NCI-H128 (cell line): ENCODE measurements around the gene GPX3.

ENCODE experiments used
- DNase-seq: peaks from one replicate; lab custom pipeline; 2025; ENCODE audit not compliant: unreplicated experiment; lab: John Stamatoyannopoulos, UW

The GPX3 gene

DNA sequence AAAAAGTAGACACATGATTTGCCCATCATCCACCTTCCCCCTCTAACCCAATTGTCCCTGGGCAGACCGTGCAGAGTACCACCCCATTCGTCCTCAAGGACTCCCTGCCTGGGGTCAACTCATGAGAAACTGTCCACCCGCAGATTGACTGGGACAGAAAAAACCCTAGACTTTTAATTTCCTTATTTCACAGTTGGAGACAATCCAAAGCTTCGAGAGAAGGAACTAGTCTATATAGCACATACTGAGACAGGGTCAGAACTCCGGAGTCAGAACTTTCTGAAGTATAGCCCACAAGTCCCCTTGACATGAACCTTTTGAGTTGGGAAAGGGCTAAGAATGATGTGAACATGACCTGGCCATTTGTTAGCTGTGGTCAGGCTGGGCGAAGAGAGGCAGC lies 7.5 kb upstream of the GPX3 start:
- DNase-seq: no peak

DNA sequence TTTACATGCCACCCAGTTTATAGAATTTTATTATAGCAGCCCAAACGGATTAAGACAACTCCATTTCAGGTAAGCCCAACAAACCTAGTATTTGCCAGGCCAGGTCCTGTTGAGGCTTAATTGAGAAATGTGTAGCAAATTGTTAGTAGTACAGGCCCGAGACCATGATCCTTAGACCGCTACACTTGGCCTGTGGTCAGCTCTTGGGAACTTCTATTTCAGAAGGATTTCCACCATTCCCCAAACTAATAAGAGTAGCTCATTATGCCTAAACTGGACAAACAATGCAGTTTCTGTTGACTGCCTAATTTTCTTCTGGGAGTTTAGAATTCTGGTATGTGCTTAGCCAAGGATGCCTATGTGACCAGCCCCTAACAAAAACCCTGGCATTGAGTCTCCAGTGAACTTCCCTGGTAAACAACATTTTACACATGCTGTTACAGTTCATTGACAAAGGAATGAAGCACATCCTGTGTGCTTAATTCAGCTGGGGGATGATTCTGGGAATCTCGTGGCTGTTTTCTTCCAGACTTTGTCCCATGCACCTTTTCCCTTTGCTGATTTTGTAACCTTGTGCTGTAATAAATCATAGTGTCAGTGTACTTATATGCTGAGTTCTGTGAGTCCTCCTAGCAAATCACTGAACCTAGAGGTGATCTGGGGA lies 5.6 kb upstream of the GPX3 start:
- no peak for DNase-seq

DNA sequence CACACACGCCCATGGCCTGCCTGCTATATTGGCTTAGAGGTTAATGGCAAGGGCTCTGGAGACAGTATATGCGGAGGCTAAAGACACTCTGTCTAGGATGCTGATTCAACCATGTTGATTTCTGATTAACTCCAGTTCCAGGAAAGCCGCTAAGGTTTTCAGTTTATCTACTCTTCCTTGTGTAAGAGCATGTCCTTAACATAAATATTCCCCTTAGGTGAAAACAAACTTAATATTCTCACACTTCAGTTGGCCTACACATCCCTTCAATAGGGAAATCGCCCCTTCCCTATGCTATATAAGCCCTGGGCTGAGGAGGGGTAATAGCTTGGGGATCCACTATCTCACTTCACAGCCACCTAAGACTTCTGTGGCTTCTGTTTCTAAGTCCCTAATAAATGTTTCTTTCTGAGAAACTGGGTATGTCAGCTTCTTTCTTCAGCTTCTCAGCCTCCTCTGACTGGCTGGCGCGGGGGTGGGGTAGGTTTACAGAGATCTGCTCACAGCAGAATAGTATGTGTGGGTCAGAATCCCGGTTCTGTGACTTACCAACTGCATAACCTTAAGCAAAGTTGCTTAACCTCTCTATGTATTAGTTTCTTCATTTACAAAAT lies 4.3 kb upstream of the GPX3 start:
- DNase-seq: no peak

DNA sequence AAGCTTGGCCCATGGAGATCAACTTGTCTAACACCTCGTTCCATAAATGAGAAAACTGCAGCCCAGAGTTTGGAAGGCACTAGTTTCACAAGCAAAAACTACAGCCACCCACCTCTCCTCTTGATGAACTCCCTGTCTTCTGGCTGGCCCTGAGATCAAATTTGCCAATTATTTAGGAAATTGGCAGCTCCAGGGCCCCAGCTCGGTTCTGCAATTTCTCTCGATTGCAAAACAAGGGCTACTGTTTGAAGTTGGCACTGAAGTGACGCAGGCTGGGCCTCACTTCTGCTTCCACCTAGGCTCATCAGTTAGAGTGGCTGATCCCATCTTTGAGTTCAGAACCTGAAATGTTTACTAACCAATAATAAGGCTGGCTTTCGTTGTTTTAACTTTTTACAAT lies 3.7 kb upstream of the GPX3 start:
- DNase-seq: no peak

DNA sequence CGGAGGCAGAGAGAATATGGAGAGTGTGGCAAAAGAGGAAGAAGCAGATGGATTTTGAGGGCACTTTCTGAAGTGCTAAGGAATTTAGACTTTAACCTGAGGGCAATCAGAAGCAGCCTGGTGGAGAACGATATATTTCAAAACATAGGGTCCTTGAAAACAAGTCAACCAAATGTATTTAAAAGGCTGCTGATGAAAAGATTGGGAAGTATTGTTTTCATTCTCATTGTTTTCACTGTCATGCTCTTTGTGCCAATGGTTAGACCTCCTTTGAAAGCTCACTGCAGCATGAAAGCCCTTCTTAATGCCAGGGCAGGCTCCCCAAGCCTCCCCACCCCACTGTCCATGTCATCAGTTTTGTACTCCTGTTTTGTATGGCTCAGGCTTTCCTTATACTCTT lies 2.5 kb upstream of the GPX3 start:
- no peak for DNase-seq

DNA sequence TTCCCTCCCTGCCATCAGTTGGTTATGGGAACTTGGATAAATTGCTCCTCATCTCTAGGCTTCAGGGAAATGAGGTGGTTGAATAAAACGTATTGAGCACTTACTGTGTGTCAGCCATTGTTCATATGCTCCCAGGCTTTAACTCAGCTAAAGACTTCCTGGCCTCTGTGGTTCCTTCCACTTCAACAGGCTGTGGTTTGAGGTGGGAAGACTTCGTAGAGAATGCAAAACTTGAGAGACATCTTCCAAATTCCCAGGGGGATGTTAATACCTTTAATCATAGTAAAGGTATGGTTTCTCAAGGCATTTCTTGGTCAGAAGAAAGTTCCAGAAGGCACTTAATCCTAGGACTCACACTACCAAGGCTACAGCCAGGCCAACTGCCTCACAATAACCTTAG lies 1.5 kb upstream of the GPX3 start:
- no peak for DNase-seq

DNA sequence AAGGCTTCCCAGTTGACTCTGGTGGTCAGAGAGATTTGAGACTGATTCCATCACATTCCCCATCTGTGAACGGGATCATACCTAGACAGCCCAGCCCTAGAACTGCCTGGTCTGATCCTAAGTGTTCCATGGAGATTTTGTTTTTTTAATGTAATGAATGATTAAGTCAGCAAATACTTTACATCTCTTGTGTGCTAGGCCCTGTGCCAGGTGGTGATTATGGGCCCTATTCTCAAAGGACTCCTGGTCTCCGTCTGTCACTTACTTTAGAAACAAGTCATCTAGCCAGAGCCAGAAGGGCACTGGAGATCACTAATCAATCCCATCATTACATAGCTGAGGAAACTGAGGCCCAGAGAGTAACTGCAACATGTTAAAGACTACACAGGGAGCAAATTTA lies 1.1 kb upstream of the GPX3 start:
- no peak for DNase-seq

DNA sequence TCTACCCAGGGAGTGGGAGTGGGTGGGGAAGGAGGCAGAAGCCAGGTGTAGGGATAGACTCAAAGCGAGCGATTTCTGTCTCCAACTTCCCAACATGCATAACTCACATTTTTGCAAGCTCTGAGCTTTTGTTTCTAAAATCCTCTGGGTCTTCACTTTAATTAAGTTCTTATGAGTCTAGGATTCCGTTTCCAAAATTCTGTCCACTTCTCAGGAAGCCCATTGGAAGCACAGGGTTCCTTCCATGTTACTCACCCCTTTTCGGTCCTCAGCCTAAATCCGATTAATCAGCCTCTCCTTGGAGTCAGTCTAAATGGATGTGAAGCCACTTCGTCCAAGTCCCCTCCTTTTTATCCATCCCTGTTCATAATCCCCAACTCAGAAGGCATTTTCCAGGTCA lies 1.4 kb downstream of the GPX3 start:
- no peak for DNase-seq

DNA sequence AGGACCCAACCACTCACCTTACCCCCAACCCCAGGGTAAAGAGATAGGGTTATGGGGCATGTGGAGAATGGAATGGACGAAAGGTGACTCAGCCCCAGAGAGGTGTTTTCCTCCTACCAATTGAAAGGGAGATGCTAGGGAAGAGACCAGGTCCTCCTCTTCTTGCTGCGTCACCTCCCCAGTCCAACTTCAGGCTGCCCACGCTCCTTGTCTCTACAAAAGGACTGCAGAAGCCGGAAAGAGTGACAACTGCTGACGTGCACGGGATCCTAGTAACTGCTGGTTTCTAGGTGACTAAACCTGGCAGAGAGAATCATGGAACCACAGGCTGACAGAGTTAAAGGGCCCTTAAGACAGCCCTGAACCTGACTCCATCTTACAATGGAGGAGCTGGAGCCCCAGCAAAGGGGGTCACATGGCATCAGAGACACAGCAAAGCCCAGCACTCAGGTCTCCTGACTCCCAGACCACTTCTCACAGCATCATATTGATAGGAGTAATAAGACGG lies 2.2 kb downstream of the GPX3 start:
- DNase-seq: no peak

DNA sequence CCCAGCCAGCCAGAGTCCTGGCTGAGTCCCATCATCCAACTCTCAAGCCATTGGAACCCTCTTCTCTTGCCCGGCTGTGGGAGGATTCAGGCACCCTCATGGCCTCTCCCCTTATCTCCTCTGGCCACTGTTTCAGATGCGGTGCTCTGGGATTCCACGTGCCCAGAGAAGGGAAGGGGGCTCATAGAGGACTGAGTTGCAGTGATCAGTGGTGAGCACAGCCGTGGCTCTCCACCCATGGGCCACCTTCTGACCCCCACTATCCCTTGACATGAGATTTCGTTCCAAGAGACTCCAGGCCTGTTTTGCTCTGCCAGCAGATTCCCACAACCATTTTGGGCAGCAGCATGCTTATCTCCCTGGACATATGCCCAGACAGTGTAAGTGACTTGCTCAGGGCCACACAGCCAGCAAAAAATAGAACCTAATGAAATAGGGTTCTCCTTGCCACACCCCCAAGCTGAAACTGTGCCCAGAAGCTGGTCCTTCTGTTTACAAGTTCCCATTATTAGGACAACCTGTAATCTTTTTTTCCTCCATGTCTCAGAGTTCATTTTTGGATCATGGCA lies 2.7 kb downstream of the GPX3 start:
- DNase-seq: no peak

DNA sequence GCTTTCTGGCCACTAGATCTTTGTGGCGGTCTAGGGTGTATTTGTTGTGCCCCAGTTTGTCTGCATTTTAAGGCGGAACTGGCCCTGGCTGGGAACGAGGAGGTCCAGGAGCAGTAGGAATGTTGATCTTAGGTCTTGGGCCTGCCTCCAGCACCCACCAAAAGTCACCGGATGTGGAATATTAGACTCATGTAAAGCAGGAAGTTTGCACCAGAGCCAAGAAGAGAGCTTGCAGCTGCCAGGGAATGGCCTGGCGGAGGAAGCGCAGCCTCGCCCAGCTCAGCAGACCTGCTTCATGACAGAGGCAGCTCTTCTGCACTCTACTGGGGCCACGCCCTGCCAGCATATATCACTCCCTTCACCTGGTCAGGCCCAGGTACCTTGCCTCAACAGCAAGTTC lies 3.3 kb downstream of the GPX3 start:
- DNase-seq: no peak

DNA sequence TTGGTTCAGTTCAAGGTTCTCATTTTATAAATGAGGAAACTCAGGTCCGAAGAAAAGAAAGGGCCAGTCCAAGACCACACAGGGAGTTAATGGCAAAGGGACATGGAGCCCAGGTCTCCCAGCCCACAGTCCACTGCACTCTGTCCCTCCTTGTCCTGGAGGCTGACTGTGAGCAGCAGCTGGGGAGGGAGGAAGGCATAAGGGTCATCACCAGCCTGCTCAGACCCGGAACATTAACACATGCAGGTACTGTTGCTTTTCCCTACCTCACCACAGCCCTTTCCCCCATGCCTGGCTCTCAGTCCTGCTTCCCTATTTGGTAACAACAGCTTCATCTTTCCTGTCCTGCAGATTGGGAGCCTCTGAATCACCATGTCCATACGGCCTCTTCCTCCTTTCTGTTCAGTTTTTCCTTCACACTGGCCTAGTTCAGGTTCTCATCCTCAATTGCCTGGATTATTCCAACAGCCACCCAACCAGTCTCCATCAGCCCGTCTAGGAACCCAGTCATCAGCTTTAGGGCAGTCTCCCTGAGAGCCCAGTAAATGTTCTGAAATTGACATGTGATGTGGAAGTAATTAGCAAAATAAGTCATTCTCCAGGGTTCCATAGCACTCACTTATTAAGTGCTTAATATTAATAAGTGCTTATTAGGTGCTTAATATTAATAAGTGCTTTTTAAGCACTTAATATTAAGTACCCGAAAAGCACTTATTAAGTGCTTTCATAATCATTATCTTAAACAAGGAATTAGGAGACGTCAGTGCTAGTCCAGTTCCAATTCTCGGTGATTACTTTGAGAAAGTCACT lies 4.3 kb downstream of the GPX3 start:
- DNase-seq: no peak

DNA sequence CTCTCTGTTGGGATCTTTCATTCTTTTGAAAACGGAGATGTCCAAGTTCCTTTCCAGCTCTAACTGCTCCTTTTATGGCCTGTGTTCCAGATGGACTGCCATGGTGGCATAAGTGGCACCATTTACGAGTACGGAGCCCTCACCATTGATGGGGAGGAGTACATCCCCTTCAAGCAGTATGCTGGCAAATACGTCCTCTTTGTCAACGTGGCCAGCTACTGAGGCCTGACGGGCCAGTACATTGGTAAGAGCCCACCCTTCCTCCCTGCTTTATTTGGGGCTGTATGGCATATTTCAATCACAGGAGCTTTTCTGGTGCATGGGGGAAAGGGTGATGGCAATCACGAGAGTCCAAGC lies 4.8 kb downstream of the GPX3 start:
- no peak for DNase-seq

DNA sequence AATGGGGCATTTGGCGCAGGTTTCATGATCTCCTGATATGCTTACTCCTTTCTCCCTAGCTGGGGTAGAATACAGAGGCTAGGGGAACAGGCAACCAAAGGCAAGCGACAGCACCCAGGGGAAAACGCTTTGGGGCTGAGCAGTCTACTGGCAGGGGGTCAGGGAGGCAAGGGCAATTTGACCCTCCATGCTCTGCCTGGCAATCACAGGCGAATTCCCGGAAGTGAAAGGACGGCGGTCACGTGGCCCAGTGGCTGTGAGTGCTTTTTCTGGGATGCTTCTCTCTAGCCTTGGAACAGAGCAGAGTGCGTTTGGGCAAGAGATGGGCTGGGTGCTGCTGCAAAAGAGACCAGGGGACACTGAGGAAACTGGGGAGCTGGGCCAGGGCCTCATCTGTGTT lies 5.7 kb downstream of the GPX3 start:
- DNase-seq: no peak

DNA sequence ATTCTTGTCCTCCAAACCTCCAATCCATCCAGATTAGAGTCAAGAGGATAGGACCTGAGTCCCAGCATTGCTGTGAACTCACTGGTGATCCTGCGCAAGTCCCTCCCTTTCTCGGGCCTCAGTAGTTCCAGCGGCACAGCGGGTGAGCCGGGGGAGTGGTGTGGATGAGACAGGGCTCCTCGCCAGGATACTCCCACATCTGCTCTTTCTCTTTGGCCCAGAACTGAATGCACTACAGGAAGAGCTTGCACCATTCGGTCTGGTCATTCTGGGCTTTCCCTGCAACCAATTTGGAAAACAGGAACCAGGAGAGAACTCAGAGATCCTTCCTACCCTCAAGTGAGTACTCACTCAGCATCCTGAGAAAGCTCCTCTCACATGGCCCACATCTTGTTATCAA lies 6.3 kb downstream of the GPX3 start:
- no peak for DNase-seq

DNA sequence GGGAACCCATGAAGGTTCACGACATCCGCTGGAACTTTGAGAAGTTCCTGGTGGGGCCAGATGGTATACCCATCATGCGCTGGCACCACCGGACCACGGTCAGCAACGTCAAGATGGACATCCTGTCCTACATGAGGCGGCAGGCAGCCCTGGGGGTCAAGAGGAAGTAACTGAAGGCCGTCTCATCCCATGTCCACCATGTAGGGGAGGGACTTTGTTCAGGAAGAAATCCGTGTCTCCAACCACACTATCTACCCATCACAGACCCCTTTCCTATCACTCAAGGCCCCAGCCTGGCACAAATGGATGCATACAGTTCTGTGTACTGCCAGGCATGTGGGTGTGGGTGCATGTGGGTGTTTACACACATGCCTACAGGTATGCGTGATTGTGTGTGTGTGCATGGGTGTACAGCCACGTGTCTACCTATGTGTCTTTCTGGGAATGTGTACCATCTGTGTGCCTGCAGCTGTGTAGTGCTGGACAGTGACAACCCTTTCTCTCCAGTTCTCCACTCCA lies 7.6 kb downstream of the GPX3 start:
- no peak for DNase-seq

DNA sequence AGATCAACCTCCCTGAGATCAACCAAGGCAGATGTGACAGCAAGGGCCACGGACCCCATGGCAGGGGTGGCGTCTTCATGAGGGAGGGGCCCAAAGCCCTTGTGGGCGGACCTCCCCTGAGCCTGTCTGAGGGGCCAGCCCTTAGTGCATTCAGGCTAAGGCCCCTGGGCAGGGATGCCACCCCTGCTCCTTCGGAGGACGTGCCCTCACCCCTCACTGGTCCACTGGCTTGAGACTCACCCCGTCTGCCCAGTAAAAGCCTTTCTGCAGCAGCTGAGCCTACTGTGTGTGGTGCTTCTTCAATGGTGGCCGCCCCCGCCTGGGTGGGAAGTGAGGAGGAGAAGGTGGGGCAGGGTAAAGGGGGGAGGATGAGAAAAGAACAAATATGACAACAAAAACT lies 8.3 kb downstream of the GPX3 start:
- no peak for DNase-seq

DNA sequence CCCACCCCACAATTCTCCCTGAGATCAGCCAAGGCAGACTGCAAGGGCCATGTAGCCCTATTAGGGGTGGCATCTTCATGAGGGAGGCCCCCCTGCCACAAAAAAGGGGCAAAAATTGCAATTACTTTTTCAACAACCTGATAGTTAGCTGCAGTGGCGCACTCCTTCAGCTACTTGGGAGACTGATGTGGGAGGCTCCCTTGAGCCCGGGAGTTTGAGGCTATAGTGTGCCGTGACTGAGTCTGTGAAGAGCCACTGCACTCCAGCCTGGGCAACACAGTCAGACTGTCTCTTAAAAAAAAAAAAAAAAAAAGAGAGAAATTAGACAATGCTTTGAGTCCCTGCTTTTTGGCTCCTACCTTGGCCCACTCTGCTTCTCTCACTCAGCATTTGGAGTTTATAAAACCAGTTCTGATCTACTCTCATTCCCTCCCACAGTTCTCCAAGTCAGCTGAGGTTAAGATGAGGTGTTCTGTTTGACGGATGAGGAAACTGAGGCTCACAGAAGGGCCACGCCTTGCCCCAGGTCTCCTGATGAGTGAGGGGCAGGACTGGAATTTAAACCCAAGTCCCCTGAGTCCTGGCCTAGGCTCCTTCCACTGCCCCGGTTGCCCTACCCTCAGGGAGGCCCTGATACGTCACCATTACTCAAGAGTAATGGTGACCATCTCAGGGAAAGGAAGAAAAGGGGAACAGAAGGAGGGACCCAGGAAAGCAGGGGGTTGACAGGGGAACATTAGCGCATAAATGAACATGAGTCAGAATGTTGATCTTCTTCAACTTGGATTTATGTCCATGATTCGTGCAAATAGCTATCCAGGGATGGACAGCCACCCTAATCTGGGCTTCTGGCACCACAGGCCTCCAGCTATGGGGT lies 9.0 kb downstream of the GPX3 start:
- no peak for DNase-seq

DNA sequence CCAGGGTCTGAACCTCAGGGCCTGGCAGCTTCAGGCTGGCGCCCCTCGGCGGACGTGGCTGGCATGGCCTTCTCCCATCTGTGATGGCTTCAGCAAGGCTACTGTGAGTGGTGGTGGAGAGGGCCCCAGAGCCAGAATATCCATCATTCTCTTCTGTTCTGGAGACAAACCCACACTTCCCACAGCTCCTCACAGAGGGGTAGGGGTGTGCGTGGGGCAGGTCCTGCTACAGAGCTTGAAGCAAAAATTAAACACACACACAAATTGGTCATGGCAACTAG lies 9.6 kb downstream of the GPX3 start:
- DNase-seq: no peak

DNA sequence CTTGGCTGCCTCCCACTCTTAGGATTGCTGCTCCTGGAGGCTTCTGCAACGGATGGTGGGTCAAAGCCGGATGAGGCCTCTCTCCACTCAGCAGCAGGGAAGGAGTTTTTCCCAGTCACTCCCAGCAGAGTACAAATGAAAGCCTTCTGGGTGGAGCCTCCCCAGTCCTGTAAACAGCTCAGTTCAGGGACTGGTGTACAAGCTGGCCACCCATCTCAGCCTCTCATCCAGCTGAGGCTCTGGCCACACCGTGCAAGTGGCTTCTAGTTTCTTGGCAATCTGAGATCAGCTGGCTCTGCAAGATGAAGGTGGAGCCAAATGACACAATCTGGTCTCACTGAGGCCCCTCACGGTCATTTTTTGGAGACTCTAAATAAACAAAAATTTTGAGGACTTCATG lies 10.0 kb downstream of the GPX3 start:
- no peak for DNase-seq

DNA sequence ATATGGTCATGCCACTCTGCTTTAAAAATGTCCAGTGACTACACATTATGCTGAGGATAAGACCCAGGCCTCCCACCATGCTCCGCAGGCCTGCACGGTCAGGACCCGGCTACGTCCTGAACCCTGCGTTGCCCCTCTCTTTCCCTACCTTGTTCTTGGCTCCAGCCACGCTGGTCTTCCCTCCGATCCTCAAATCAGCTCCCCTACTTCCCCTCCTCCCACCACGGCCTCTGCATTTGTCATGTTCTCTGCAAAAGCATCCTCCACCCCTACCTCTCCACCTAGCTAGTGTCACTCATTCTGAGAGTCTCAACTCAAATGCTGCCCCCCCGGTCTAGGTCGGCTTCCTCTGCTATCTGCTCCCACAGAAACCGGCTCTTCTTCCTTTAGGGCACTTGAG lies 11.2 kb downstream of the GPX3 start:
- DNase-seq: no peak
